Forelimb muscle (tissue), 1 donor: Measurements from ENCODE around the gene BMP5. TPM values are rescaled to one million over a fixed set of nuclear protein-coding genes. Genes with fewer than 3 reads are reported as not detected.

ENCODE experiments used
- DNase-seq: peaks from one replicate; pipeline ENCODE4 v3.0.0-alpha.2; 2013; ENCODE audit warnings: low read depth
- polyA plus RNA-seq: library from polyadenylated mRNA; unstranded; fragments of 120-200 nt; gene quantifications from one replicate; pipeline ENCODE4 v1.2.1, GENCODE V29; 2013; ENCODE audit not compliant: insufficient read length

Gene BMP5
- polyA plus RNA-seq, 1 donor = 11.1 TPM

DNA sequence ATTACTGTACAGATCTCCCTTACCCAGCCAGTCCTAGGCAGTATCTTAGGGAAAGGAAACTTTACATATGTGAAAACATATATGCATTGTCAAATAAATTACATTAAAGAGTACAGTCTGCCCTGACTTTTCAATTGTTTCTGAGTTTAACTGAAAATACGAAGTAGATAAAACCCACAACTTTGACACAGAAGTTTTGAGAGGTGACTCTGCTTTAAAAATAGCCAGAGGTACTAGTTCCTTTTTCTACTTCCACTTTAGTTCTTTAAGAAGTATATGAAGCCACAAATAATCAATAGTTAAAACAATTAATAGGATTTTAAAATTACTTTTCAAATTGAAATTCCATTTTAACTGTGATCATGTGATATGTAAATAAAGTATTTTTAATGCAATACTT is 62.9 kb downstream of the BMP5 start:
- DNase-seq = no peak

DNA sequence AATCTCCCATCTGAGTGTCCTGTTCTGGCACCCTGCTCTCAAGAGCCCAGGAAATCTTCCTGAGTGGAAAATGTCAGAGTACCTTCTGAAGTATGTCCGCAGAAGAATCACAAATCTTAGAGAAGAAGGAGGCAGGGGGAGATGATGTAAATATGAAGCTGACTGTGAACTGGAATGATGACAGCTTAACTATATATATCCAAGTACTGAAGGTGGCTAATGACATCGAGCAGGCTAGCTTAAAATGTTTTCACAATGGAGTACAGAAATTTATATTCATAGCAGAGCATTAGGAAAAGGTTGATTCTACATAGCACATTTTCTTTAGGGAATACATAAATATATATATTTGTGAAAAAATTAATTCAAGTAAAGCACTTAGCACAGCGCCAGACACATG is 64.3 kb downstream of the BMP5 start:
- no peak for DNase-seq

GRCh38 chr6:55802259-55802658 is 73.1 kb downstream of the BMP5 start:
- DNase-seq = no peak

GRCh38 chr6:55798571-55798970 is 76.8 kb downstream of the BMP5 start:
- no peak for DNase-seq

- DNase-seq = no peak
Measured at GRCh38 chr6:55794136-55794812, 81.1 kb downstream of the BMP5 start.

- no peak for DNase-seq
Measured at GRCh38 chr6:55785273-55785672, 90.1 kb downstream of the BMP5 start.

DNA sequence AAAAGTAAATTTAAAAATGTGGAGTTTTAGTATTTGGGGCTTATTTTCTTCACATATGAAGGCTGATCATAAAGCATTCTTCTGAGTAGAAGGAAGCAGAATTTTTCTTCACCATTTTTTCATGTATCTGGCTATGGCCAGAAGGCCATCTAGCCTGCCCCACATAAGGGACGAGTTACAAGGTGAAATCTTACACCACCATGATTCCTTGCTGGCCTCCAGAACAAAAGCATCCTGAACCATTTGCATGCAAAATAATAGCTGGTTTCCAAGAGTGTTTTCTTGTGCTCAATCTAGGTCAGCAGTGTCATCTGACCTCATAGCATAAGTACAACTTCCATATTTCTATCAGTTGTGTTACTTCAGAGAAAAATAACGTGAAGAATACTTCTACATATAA is 93.1 kb downstream of the BMP5 start:
- no peak for DNase-seq

DNA sequence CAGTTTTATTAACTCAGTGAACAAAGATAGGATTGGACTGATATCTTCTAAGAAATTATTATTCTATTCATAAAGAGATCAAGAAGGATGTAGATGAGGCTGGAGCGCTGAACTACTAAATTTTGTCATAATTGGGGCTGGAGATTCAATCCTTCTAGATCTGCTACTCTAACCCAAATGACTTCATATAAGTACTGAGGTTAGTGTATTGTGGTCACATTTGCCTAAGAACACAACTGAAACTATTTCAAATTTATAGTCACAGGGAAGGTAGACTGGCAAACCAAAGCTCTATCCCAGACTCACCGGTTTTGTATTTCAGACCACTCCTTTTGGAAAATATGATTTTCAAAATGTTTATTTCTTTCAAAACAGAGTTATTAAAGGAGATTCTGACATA is 96.7 kb downstream of the BMP5 start:
- no peak for DNase-seq

DNA sequence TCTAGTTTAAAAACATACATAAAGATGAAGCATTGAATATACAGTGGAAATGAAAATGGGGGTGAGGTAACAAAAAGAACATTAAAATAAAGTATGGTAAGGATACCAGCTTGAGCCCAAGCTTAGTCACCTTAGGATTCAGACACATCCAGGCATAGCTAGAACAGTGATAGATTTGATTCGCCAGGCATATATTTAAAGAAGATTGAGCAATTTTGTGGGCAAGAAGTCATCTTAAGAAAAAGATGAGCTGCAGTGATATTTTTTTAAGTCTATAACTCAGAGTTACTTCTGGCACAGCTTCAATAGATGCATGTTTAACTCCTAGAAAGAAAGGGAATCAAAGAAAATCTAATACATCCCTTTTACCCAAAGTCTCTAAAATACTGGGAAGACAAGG is 97.9 kb downstream of the BMP5 start:
- no peak for DNase-seq

GRCh38 chr6:55776113-55776512 is 99.3 kb downstream of the BMP5 start:
- DNase-seq = no peak

DNA sequence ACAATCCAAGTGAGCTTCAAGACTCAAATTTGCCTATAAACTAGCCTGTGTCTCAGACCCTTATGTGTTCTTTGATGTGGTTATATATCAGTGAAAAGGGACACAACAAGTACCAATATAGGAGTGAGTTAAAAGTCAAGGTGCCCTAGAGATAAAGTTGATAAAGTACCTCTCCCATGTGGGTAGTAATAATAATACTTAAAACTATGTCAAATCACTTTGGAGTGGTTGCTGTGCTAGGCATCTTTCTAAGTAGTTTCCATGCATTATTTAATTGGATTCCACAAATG is 100.4 kb downstream of the BMP5 start:
- DNase-seq = no peak

GRCh38 chr6:55774286-55775028 is 100.9 kb downstream of the BMP5 start:
- no peak for DNase-seq

GRCh38 chr6:55773620-55774216 is 101.7 kb downstream of the BMP5 start:
- no peak for DNase-seq

DNA sequence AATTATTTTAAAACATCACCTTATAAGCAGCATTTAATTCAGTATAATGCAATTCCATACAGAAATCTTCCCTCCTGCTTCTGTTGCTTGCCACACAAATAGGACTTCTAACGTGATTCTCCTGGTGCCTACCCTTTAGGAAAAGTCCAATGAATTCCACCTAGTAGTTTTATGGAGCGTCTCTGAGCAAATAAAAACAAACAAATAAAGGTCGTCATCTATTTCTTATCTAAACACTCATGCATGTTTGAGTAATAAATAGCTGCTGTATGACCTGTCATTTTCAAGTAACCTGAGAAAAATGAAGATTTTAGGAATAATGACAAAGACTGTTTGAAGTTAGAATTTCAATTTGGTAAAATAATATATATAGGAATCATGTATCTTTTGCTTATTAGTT is 102.7 kb downstream of the BMP5 start:
- no peak for DNase-seq

DNA sequence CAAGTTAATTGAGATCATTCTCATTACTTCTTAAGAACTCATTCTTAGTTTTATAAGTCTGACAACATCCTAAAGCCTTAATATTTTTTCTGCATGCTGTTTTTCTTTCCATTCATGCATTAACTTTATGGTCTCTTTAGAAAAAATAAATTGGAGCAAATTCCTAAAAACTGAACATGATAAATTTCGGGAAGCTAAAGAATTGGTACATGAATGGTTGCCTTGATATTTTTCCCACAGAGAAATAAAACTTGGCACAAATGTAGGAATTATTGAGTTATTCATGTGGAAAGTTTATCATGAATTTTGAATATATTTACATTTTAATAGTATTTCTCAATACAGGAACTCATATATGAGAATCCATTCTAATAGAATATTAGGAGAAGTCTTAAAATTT is 115.9 kb downstream of the BMP5 start:
- DNase-seq = no peak

GRCh38 chr6:55758156-55758937 is 117.0 kb downstream of the BMP5 start:
- DNase-seq = no peak

DNA sequence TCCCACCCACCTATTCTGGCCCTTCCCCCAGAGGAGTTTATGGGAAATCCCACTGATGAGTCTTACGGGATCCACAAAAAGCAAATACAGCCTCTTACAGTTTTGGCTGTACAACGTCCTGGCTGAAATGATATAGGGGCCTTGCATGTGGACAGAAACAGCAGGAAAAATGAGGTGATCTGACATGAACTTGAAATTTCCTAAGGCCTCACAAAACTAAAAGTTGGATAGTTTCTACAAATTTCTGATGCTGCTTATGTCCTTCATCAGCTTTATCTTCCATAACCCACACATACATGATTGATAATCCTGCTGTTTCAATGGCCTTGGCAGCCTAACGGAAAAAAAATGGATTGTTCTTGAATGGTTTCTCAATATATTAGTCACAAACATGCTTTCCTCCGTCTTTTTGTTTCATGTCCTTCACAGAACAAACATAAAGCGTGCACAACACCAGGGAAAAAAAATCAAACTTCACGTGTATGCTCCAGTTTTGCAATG is 118.8 kb downstream of the BMP5 start:
- peak; percentile 72 for DNase-seq

GRCh38 chr6:55748880-55749279 is 126.5 kb downstream of the BMP5 start:
- DNase-seq = no peak

GRCh38 chr6:55746473-55746872 is 128.9 kb downstream of the BMP5 start:
- DNase-seq = no peak

- DNase-seq = no peak
Measured at GRCh38 chr6:55734256-55734655, 141.1 kb downstream of the BMP5 start.

DNA sequence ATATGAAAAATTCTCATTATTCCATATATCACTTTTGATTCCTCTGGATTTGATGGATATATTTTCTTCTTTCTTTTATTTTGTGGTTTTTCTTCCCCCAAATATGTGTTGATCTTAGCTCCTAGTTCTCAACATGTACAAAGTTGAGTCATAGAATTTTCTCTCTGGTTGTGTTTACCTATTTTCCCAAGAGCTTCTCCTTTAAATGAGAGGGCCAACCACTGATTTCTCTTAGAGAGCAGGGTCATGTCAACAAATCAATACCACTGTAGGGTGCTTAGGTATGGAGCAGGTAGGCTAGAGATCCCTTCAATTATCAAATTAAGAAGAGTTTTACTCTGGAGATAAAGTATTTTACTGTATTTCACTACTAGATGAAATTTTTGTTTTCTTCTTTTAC is 145.7 kb downstream of the BMP5 start:
- DNase-seq = no peak

GRCh38 chr6:55726144-55726543 is 149.2 kb downstream of the BMP5 start:
- no peak for DNase-seq
